HepG2 (cell line): ENCODE data around the gene CCDC57. TPM values are rescaled to one million over a fixed set of nuclear protein-coding genes. Genes with fewer than 3 reads are reported as not detected.

Experiments used
- ATRX ChIP-seq: sonication (generic); formaldehyde crosslinking; IDR thresholded peaks from 2 replicates; pipeline ENCODE4 v1.4.0; 2020; ENCODE audit warnings: missing genetic modification reagents, borderline replicate concordance
- CEBPG ChIP-seq: IDR thresholded peaks from 2 replicates; pipeline ENCODE4 v1.6.1; 2016
- ESRRA ChIP-seq: sonication (generic); formaldehyde crosslinking; IDR thresholded peaks from 2 replicates; pipeline ENCODE4 v1.5.1; 2020; ENCODE audit warnings: mild to moderate bottlenecking, low read depth, missing genetic modification reagents
- HMG20A ChIP-seq: IDR thresholded peaks from 2 replicates; pipeline ENCODE4 v1.6.1; 2016; ENCODE audit warnings: borderline replicate concordance
- KAT8 ChIP-seq: IDR thresholded peaks from 2 replicates; pipeline ENCODE4 v1.6.1; 2016; ENCODE audit warnings: missing genetic modification reagents, missing compliant biosample characterization
- KLF9 ChIP-seq: IDR thresholded peaks from 2 replicates; pipeline ENCODE4 v1.6.1; 2016; ENCODE audit warnings: low read depth
- MTA1 ChIP-seq: sonication (generic); formaldehyde crosslinking; IDR thresholded peaks from 2 replicates; pipeline ENCODE4 v1.4.0; 2020; ENCODE audit warnings: missing genetic modification reagents, mild to moderate bottlenecking, borderline replicate concordance
- MZF1 ChIP-seq: sonication (generic); formaldehyde crosslinking; IDR thresholded peaks from 2 replicates; pipeline ENCODE4 v1.8.1; 2023; ENCODE audit warnings: mild to moderate bottlenecking, missing genetic modification reagents, borderline replicate concordance
- NCOR1 ChIP-seq: fragments of 200-600 bp; sonication (generic); IDR thresholded peaks from 2 replicates; pipeline ENCODE4 v1.7.0; 2017; ENCODE audit warnings: antibody characterized with exemption, low read length, borderline replicate concordance
- PAWR ChIP-seq: sonication (generic); formaldehyde crosslinking; IDR thresholded peaks from 2 replicates; pipeline ENCODE4 v1.4.0; 2020; ENCODE audit warnings: missing genetic modification reagents, mild to moderate bottlenecking, borderline replicate concordance
- RBFOX2 ChIP-seq: fragments of 200-400 bp; formaldehyde crosslinking; IDR thresholded peaks from 2 replicates; pipeline ENCODE4 v1.6.1; 2017; ENCODE audit warnings: low read depth, mild to moderate bottlenecking, low read length
- SRSF1 ChIP-seq: fragments of 200-400 bp; formaldehyde crosslinking; optimal IDR thresholded peaks from 2 replicates; pipeline ENCODE3; 2017; ENCODE audit warnings: mild to moderate bottlenecking, low read depth, low read length, moderate library complexity
- WIZ ChIP-seq: sonication (generic); formaldehyde crosslinking; IDR thresholded peaks from 2 replicates; pipeline ENCODE4 v1.5.1; 2020; ENCODE audit warnings: mild to moderate bottlenecking, missing genetic modification reagents
- ZHX1 ChIP-seq: sonication (generic); formaldehyde crosslinking; IDR thresholded peaks from 2 replicates; pipeline ENCODE4 v1.8.1; 2022; ENCODE audit warnings: low read depth, mild to moderate bottlenecking, missing genetic modification reagents
- ZMYM4 ChIP-seq: sonication (generic); formaldehyde crosslinking; IDR thresholded peaks from 2 replicates; pipeline ENCODE4 v1.8.1; 2023; ENCODE audit warnings: mild to moderate bottlenecking, missing genetic modification reagents
- ZNF10 ChIP-seq: sonication (generic); formaldehyde crosslinking; IDR thresholded peaks from 2 replicates; pipeline ENCODE4 v1.4.0; 2020; ENCODE audit warnings: mild to moderate bottlenecking, low read depth, missing genetic modification reagents, borderline replicate concordance
- ZNF282 ChIP-seq: fragments of 450-650 bp; IDR thresholded peaks from 2 replicates; pipeline ENCODE4 v1.6.1; 2018; ENCODE audit not compliant: partially characterized antibody
- ZNF746 ChIP-seq: sonication (generic); formaldehyde crosslinking; IDR thresholded peaks from 2 replicates; pipeline ENCODE4 v1.8.0; 2022; ENCODE audit warnings: mild to moderate bottlenecking, missing genetic modification reagents
- ZSCAN29 ChIP-seq: sonication (generic); formaldehyde crosslinking; conservative IDR thresholded peaks from 2 replicates; pipeline ENCODE4 v1.4.0; 2020; ENCODE audit warnings: mild to moderate bottlenecking, missing genetic modification reagents
- polyA plus RNA-seq, 8 experiments: library from polyadenylated mRNA; depleted of rRNA in 3 of 8; stranded (reverse) in 7 of 8; unstranded in 1 of 8; fragments of >200 nt; fragmentation: Illumina TruSeq in 4 of 8; extraction: Trizol in 4 of 8; gene quantifications; 2 replicates each; pipeline versions ENCODE4 v1.2.1 to v1.2.3, GENCODE V29; 2011 to 2016; ENCODE audit warnings: low read depth in 4 of 8, missing spikeins in 1 of 8, mixed read lengths in 1 of 8; ENCODE audit not compliant: insufficient read depth in 1 of 8
- total RNA-seq, 5 experiments: library from RNA; depleted of rRNA; stranded (reverse); fragments of >200 nt; fragmentation: Illumina TruSeq; extraction: Trizol; gene quantifications; 2 replicates each; pipeline ENCODE4 v1.2.3, GENCODE V29; 2016; ENCODE audit warnings: low read depth in 1 of 5
- TF ChIP-seq, protein P1 (sequence below): sonication (generic); formaldehyde crosslinking; IDR thresholded peaks from 2 replicates; pipeline ENCODE4 v1.4.0; 2020; ENCODE audit warnings: missing genetic modification reagents, borderline replicate concordance
- TF ChIP-seq, protein P2 (sequence below), 2 experiments: sonication (generic) in 1 of 2; formaldehyde crosslinking in 1 of 2; IDR thresholded peaks; 2 replicates each; pipeline versions ENCODE4 v1.4.0 to v1.6.1; 2018 to 2020; ENCODE audit warnings: missing genetic modification reagents in 2 of 2, borderline replicate concordance in 1 of 2, low read depth in 1 of 2, mild to moderate bottlenecking in 1 of 2, missing biosample characterization in 1 of 2

The CCDC57 gene
- total and polyA plus RNA-seq, 2 of the 13 experiments (the other 11 are each of a cell fraction or from before 2014, with no cell fraction given) = 59.3 to 59.9 TPM

- no peak for TF ChIP-seq HMG20A
- peak; percentile 73; the same call in 1 of the 2 replicates for TF ChIP-seq MTA1 (CRISPR knock-in tag)
- peak; percentile 84 for TF ChIP-seq ZHX1
- TF ChIP-seq SRSF1 = peak; percentile 23
- no peak for TF ChIP-seq ATRX
- no peak for TF ChIP-seq ZNF282
- peak; percentile 41; the same call in 1 of the 2 replicates for TF ChIP-seq ZNF746 (CRISPR knock-in tag)
- peak; percentile 80; the same call in 1 of the 2 replicates for TF ChIP-seq KAT8 (CRISPR knock-in tag)
- peak; percentile 35; the same call in 1 of the 2 replicates for TF ChIP-seq CEBPG
- TF ChIP-seq, protein P1, sequence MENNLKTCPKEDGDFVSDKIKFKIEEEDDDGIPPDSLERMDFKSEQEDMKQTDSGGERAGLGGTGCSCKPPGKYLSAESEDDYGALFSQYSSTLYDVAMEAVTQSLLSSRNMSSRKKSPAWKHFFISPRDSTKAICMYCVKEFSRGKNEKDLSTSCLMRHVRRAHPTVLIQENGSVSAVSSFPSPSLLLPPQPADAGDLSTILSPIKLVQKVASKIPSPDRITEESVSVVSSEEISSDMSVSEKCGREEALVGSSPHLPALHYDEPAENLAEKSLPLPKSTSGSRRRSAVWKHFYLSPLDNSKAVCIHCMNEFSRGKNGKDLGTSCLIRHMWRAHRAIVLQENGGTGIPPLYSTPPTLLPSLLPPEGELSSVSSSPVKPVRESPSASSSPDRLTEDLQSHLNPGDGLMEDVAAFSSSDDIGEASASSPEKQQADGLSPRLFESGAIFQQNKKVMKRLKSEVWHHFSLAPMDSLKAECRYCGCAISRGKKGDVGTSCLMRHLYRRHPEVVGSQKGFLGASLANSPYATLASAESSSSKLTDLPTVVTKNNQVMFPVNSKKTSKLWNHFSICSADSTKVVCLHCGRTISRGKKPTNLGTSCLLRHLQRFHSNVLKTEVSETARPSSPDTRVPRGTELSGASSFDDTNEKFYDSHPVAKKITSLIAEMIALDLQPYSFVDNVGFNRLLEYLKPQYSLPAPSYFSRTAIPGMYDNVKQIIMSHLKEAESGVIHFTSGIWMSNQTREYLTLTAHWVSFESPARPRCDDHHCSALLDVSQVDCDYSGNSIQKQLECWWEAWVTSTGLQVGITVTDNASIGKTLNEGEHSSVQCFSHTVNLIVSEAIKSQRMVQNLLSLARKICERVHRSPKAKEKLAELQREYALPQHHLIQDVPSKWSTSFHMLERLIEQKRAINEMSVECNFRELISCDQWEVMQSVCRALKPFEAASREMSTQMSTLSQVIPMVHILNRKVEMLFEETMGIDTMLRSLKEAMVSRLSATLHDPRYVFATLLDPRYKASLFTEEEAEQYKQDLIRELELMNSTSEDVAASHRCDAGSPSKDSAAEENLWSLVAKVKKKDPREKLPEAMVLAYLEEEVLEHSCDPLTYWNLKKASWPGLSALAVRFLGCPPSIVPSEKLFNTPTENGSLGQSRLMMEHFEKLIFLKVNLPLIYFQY (CRISPR knock-in tag) = peak; percentile 97
- TF ChIP-seq KLF9 = no peak
- no peak for TF ChIP-seq ZNF10 (CRISPR knock-in tag)
- peak; percentile 90 for TF ChIP-seq RBFOX2
- TF ChIP-seq MZF1 (CRISPR knock-in tag) = no peak
- TF ChIP-seq NCOR1 = no peak
- TF ChIP-seq ZSCAN29 (CRISPR knock-in tag) = peak; percentile 77
- no peak for TF ChIP-seq PAWR (CRISPR knock-in tag)
- peak; percentile 62; the same call in 1 of the 2 replicates for TF ChIP-seq ZMYM4
- TF ChIP-seq, protein P2, sequence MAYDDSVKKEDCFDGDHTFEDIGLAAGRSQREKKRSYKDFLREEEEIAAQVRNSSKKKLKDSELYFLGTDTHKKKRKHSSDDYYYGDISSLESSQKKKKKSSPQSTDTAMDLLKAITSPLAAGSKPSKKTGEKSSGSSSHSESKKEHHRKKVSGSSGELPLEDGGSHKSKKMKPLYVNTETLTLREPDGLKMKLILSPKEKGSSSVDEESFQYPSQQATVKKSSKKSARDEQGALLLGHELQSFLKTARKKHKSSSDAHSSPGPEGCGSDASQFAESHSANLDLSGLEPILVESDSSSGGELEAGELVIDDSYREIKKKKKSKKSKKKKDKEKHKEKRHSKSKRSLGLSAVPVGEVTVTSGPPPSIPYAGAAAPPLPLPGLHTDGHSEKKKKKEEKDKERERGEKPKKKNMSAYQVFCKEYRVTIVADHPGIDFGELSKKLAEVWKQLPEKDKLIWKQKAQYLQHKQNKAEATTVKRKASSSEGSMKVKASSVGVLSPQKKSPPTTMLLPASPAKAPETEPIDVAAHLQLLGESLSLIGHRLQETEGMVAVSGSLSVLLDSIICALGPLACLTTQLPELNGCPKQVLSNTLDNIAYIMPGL (CRISPR knock-in tag; IDR thresholded peaks at IDR 0.05; ENCODE audit: borderline replicate concordance in 1 of 2, low read depth in 1 of 2) = peak; percentile 82 to 92; a peak in 3 of 4 replicates
- TF ChIP-seq WIZ (CRISPR knock-in tag) = no peak
- TF ChIP-seq ESRRA = peak; percentile 86
These were observed at the start of gene CCDC57 (continued) for GRCh38 chr17:82212331-82213250.
